ENCODE measurements around the gene VPS4A. TPM values are rescaled to one million over a fixed set of nuclear protein-coding genes. Genes with fewer than 3 reads are reported as not detected.

The VPS4A gene
- polyA plus RNA-seq, 3 donors: 18.2 to 25.7 (median 21.8) TPM

- Histone ChIP-seq H4K20me1 (ENCODE audit: insufficient read depth, low read length) (no peaks in the 10 kb centered on the region), H3K27ac (ENCODE audit: low read depth in 1 of 2, low read length in 2 of 2) (no peak overlapping the region), H3K27me3 (ENCODE audit: control insufficient read depth in 2 of 2, insufficient read depth in 2 of 2, low read length in 2 of 2) (no peaks in the 10 kb centered on the region), H3K4me1 (ENCODE audit: control insufficient read depth in 1 of 2, insufficient read depth in 2 of 2, low read length in 2 of 2) (no peaks in the 10 kb centered on the region), H3K79me2 (ENCODE audit: insufficient read depth, low read length) (no peaks in the 10 kb centered on the region), H3K9ac (ENCODE audit: insufficient read depth, low read length, poor library complexity, severe bottlenecking) (no peak overlapping the region), H3K4me2 (replicated peaks; ENCODE audit: extremely low read depth, low read length, poor library complexity, severe bottlenecking) (no peak overlapping the region), H3K4me3 (replicated peaks in 1 of 3; ENCODE audit: low read depth in 2 of 3, low read length in 3 of 3) (no peak overlapping the region), H3K9me3 (replicated peaks in 1 of 2; ENCODE audit: control insufficient read depth in 1 of 2, insufficient read depth in 1 of 2, low read length in 2 of 2) (no peaks in the 10 kb centered on the region), H3K36me3 (replicated peaks in 1 of 2; ENCODE audit: control insufficient read depth in 1 of 2, insufficient read depth in 2 of 2, low read length in 2 of 2) (no peaks in the 10 kb centered on the region), H2AFZ (ENCODE audit: insufficient read depth, low read depth, low read length, poor library complexity, severe bottlenecking) (no peak overlapping the region)
- Mint-ChIP-seq H3K36me3 (no peaks in the 10 kb centered on the region), H3K4me1 (peaks cover 2% of the 10 kb centered on the region), H3K4me3 (no peak overlapping the region), H3K27me3 (ENCODE audit: low read depth in 3 of 3) (peaks cover 2 to 22% (median 22%) of the 10 kb centered on the region in 3 donors), H3K9me3 (peaks cover 0 to 6% (median 0%) of the 10 kb centered on the region in 7 donors), H3K27ac (no peak overlapping the region)
- no peak for DNase-seq
- TF ChIP-seq, protein P1, sequence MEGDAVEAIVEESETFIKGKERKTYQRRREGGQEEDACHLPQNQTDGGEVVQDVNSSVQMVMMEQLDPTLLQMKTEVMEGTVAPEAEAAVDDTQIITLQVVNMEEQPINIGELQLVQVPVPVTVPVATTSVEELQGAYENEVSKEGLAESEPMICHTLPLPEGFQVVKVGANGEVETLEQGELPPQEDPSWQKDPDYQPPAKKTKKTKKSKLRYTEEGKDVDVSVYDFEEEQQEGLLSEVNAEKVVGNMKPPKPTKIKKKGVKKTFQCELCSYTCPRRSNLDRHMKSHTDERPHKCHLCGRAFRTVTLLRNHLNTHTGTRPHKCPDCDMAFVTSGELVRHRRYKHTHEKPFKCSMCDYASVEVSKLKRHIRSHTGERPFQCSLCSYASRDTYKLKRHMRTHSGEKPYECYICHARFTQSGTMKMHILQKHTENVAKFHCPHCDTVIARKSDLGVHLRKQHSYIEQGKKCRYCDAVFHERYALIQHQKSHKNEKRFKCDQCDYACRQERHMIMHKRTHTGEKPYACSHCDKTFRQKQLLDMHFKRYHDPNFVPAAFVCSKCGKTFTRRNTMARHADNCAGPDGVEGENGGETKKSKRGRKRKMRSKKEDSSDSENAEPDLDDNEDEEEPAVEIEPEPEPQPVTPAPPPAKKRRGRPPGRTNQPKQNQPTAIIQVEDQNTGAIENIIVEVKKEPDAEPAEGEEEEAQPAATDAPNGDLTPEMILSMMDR (IDR thresholded peaks at IDR 0.05): no peak
- intact Hi-C loops (cut with micrococcal nuclease): no loop called here
- no CpG with 5 or more reads among the region's 1 CpG for WGBS (ENCODE audit: insufficient coverage)
Observed at GRCh38 chr16:69277413-69277812, 33.7 kb upstream of the VPS4A start.

DNA sequence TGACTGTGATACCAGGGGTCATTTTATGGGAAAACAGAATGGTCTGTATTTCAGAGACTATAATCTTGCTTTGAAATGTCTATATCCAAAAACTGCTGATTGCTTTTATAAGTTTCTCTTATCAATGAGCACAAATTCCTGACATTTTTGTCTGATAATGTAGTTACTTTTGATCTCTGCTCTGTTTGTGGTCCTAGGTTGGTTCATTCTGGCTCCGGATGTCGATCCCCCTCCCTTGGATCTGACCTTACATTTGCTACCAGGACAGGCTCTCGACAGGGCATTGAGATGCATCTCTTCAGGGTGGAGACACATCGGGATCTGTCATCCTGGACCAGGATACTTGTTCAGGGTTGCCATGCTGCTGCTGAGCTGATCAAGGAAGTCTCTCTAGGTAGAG is 27.3 kb upstream of the VPS4A start:
- Histone ChIP-seq H3K4me3 (replicated peaks in 1 of 3; ENCODE audit: low read depth in 2 of 3, low read length in 3 of 3) (no peak overlapping the region), H3K9ac (ENCODE audit: insufficient read depth, low read length, poor library complexity, severe bottlenecking) (no peak overlapping the region), H3K27ac (ENCODE audit: low read depth in 1 of 2, low read length in 2 of 2) (no peak overlapping the region), H3K27me3 (ENCODE audit: control insufficient read depth in 2 of 2, insufficient read depth in 2 of 2, low read length in 2 of 2) (no peaks in the 10 kb centered on the region), H3K9me3 (replicated peaks in 1 of 2; ENCODE audit: control insufficient read depth in 1 of 2, insufficient read depth in 1 of 2, low read length in 2 of 2) (no peaks in the 10 kb centered on the region), H3K36me3 (replicated peaks in 1 of 2; ENCODE audit: control insufficient read depth in 1 of 2, insufficient read depth in 2 of 2, low read length in 2 of 2) (no peaks in the 10 kb centered on the region), H3K4me1 (ENCODE audit: control insufficient read depth in 1 of 2, insufficient read depth in 2 of 2, low read length in 2 of 2) (peaks cover 5 to 6% of the 10 kb centered on the region in 2 donors), H3K4me2 (replicated peaks; ENCODE audit: extremely low read depth, low read length, poor library complexity, severe bottlenecking) (no peak overlapping the region), H4K20me1 (ENCODE audit: insufficient read depth, low read length) (no peaks in the 10 kb centered on the region), H3K79me2 (ENCODE audit: insufficient read depth, low read length) (no peaks in the 10 kb centered on the region), H2AFZ (ENCODE audit: insufficient read depth, low read depth, low read length, poor library complexity, severe bottlenecking) (no peak overlapping the region)
- peaks cover 3 to 7% of the 10 kb centered on the region in 2 donors for H3K36me3 Mint-ChIP-seq
- intact Hi-C loops (cut with micrococcal nuclease): no loop called here
- H3K27ac Mint-ChIP-seq: no peak overlapping the region
- no peak overlapping the region for H3K4me3 Mint-ChIP-seq
- TF ChIP-seq, protein P1 (IDR thresholded peaks at IDR 0.05): no peak
- 100% methylated on average over 4 of the region's 4 CpGs for WGBS (ENCODE audit: insufficient coverage)
- H3K27me3 Mint-ChIP-seq (ENCODE audit: low read depth in 3 of 3): peaks cover 0 to 11% (median 5%) of the 10 kb centered on the region in 3 donors
- H3K9me3 Mint-ChIP-seq: peaks cover 0 to 6% (median 1%) of the 10 kb centered on the region in 7 donors
- DNase-seq: no peak
- H3K4me1 Mint-ChIP-seq: peaks cover 5% of the 10 kb centered on the region

All from CD14-positive monocyte (primary cell).